Neural cell (in vitro differentiated cells): Measurements from ENCODE around the gene ST6GALNAC4. TPM values are rescaled to one million over a fixed set of nuclear protein-coding genes. Genes with fewer than 3 reads are reported as not detected.

Experiments used
- H2AFZ ChIP-seq: fragments of 200-600, 300-800 bp; sonication (generic), shearing (Covaris generic); 2 replicates; pipeline ENCODE4 v1.6.0; 2014; ENCODE audit warnings: low read depth, mild to moderate bottlenecking, antibody characterized with exemption, low read length, moderate library complexity
- H3F3A ChIP-seq: fragments of 200-600 bp; shearing (Covaris generic); 2 replicates; pipeline ENCODE4 v1.6.1; 2016; ENCODE audit warnings: mild to moderate bottlenecking, moderate library complexity, mixed read lengths, antibody characterized with exemption, low read length; ENCODE audit not compliant: insufficient read depth, poor library complexity, severe bottlenecking
- H3K27ac ChIP-seq: fragments of 200-600, 300-800 bp; sonication (generic), shearing (Covaris generic); 2 replicates; pipeline ENCODE4 v1.5.1; 2014; ENCODE audit warnings: mild to moderate bottlenecking, low read length, moderate library complexity
- H3K27me3 ChIP-seq: fragments of 300-800, 200-600 bp; sonication (generic), shearing (Covaris generic); 2 replicates; pipeline ENCODE4 v1.6.0; 2014; ENCODE audit warnings: mild to moderate bottlenecking, low read depth, low read length, moderate library complexity; ENCODE audit not compliant: insufficient read depth
- H3K36me3 ChIP-seq: fragments of 300-800, 200-600 bp; sonication (generic), shearing (Covaris generic); 2 replicates; pipeline ENCODE4 v1.5.1; 2014; ENCODE audit warnings: mild to moderate bottlenecking, antibody characterized with exemption, low read length, moderate library complexity; ENCODE audit not compliant: insufficient read depth
- H3K4me2 ChIP-seq: fragments of 300-800, 200-600 bp; sonication (generic), shearing (Covaris generic); 2 replicates; pipeline ENCODE4 v1.6.0; 2014; ENCODE audit warnings: mild to moderate bottlenecking, low read length
- H3K4me3 ChIP-seq: fragments of 300-800, 200-600 bp; sonication (generic), shearing (Covaris generic); 2 replicates; pipeline ENCODE4 v1.5.1; 2014; ENCODE audit warnings: mild to moderate bottlenecking, low read length, moderate library complexity
- H3K79me2 ChIP-seq: fragments of 200-600 bp; shearing (Covaris generic); replicated peaks from 2 replicates; pipeline ENCODE4 v1.6.0; 2014; ENCODE audit warnings: mild to moderate bottlenecking, low read length, moderate library complexity; ENCODE audit not compliant: insufficient read depth
- H3K9ac ChIP-seq: fragments of 300-800, 200-600 bp; sonication (generic), shearing (Covaris generic); 2 replicates; pipeline ENCODE4 v1.6.1; 2016; ENCODE audit warnings: mild to moderate bottlenecking, low read length, mixed read lengths
- H3K9me2 ChIP-seq: fragments of 200-600 bp; shearing (Covaris generic); 2 replicates; pipeline ENCODE4 v1.6.1; 2016; ENCODE audit warnings: mild to moderate bottlenecking, low read length, mixed read lengths; ENCODE audit not compliant: insufficient read depth
- H3K9me3 ChIP-seq: fragments of 200-600, 300-800 bp; sonication (generic), shearing (Covaris generic); 2 replicates; pipeline ENCODE4 v1.6.1; 2016; ENCODE audit warnings: mild to moderate bottlenecking, mixed run types, low read length, moderate library complexity, mixed read lengths
- H4K20me1 ChIP-seq: fragments of 200-600 bp; shearing (Covaris generic); 2 replicates; pipeline ENCODE4 v1.6.1; 2016; ENCODE audit warnings: mild to moderate bottlenecking, mixed run types; ENCODE audit not compliant: insufficient read depth
- EP300 ChIP-seq: fragments of 450-650 bp; conservative IDR thresholded peaks from 2 replicates; pipeline ENCODE4 v1.6.1; 2014; ENCODE audit warnings: antibody characterized with exemption, mild to moderate bottlenecking, moderate library complexity; ENCODE audit not compliant: poor library complexity, severe bottlenecking
- EZH2 ChIP-seq: fragments of 200-600, 300-800 bp; shearing (Covaris generic), sonication (generic); IDR thresholded peaks from 2 replicates; pipeline ENCODE4 v1.6.1; 2014; ENCODE audit warnings: antibody characterized with exemption, low read length, borderline replicate concordance, mild to moderate bottlenecking; ENCODE audit not compliant: insufficient read depth, poor library complexity, severe bottlenecking
- MXI1 ChIP-seq: fragments of 450-650 bp; conservative IDR thresholded peaks from 2 replicates; pipeline ENCODE4 v1.6.1; 2014; ENCODE audit warnings: antibody characterized with exemption, mild to moderate bottlenecking; ENCODE audit not compliant: poor library complexity, severe bottlenecking
- POLR2AphosphoS5 ChIP-seq: IDR thresholded peaks from 2 replicates; pipeline ENCODE4 v1.6.1; 2012
- RAD21 ChIP-seq: fragments of 450-650 bp; conservative IDR thresholded peaks from 2 replicates; pipeline ENCODE4 v1.6.1; 2014; ENCODE audit warnings: antibody characterized with exemption, mild to moderate bottlenecking, moderate library complexity
- SMC3 ChIP-seq: fragments of 450-650 bp; conservative IDR thresholded peaks from 2 replicates; pipeline ENCODE4 v1.6.1; 2014; ENCODE audit warnings: antibody characterized with exemption, mild to moderate bottlenecking, moderate library complexity; ENCODE audit not compliant: poor library complexity
- TAF1 ChIP-seq: IDR thresholded peaks from 2 replicates; pipeline ENCODE4 v1.6.1; 2012; ENCODE audit warnings: low read depth
- polyA plus RNA-seq: library from polyadenylated mRNA; depleted of rRNA; stranded (reverse); fragments of >200 nt; gene quantifications from 2 replicates; pipeline ENCODE4 v1.2.3, GENCODE V29; 2014
- TF ChIP-seq, protein P1 (sequence below): fragments of 450-650 bp; IDR thresholded peaks from 2 replicates; pipeline ENCODE4 v1.5.1; 2014; ENCODE audit warnings: antibody characterized with exemption, mild to moderate bottlenecking, moderate library complexity; ENCODE audit not compliant: poor library complexity, severe bottlenecking
- TF ChIP-seq, protein P2 (sequence below): IDR thresholded peaks from 2 replicates; pipeline ENCODE4 v1.6.1; 2012; ENCODE audit warnings: borderline replicate concordance

The ST6GALNAC4 gene
- polyA plus RNA-seq, 1 donor from 2014 or later, result 5.9 TPM

DNA sequence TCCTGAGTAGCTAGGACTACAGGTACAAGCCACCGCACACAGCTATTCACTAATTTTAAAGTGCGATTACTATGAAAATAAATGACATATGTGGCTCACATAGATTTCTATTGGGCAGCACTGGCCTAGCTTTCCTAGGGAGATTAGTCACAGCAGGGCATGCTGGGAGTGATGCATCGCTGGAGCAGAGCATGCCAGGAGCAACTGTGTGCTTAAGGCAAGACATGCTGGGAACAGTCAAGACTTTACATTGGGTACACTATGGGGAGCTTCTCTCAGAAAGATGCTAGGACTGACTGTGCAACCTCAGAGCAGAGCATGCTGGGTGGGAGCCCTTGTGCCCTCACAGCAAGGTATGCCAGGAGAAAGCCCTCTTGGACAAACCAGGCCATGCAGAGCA, 26.8 kb downstream of the ST6GALNAC4 start:
- H3K27ac ChIP-seq, result no peak overlapping the region
- no peaks in the 10 kb centered on the region for H3K79me2 ChIP-seq
- peaks cover 15% of the 10 kb centered on the region for H3K36me3 ChIP-seq
- H3K9ac ChIP-seq, result no peak overlapping the region
- no peaks in the 10 kb centered on the region for H3K9me3 ChIP-seq
- H4K20me1 ChIP-seq, result no peaks in the 10 kb centered on the region
- TF ChIP-seq SMC3 (no peak), MXI1 (no peak), EP300 (no peak), EZH2 (no peak), RAD21 (no peak), TAF1 (no peak), POLR2AphosphoS5 (no peak)
- TF ChIP-seq, protein P1, sequence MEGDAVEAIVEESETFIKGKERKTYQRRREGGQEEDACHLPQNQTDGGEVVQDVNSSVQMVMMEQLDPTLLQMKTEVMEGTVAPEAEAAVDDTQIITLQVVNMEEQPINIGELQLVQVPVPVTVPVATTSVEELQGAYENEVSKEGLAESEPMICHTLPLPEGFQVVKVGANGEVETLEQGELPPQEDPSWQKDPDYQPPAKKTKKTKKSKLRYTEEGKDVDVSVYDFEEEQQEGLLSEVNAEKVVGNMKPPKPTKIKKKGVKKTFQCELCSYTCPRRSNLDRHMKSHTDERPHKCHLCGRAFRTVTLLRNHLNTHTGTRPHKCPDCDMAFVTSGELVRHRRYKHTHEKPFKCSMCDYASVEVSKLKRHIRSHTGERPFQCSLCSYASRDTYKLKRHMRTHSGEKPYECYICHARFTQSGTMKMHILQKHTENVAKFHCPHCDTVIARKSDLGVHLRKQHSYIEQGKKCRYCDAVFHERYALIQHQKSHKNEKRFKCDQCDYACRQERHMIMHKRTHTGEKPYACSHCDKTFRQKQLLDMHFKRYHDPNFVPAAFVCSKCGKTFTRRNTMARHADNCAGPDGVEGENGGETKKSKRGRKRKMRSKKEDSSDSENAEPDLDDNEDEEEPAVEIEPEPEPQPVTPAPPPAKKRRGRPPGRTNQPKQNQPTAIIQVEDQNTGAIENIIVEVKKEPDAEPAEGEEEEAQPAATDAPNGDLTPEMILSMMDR, result no peak
- TF ChIP-seq, protein P2, sequence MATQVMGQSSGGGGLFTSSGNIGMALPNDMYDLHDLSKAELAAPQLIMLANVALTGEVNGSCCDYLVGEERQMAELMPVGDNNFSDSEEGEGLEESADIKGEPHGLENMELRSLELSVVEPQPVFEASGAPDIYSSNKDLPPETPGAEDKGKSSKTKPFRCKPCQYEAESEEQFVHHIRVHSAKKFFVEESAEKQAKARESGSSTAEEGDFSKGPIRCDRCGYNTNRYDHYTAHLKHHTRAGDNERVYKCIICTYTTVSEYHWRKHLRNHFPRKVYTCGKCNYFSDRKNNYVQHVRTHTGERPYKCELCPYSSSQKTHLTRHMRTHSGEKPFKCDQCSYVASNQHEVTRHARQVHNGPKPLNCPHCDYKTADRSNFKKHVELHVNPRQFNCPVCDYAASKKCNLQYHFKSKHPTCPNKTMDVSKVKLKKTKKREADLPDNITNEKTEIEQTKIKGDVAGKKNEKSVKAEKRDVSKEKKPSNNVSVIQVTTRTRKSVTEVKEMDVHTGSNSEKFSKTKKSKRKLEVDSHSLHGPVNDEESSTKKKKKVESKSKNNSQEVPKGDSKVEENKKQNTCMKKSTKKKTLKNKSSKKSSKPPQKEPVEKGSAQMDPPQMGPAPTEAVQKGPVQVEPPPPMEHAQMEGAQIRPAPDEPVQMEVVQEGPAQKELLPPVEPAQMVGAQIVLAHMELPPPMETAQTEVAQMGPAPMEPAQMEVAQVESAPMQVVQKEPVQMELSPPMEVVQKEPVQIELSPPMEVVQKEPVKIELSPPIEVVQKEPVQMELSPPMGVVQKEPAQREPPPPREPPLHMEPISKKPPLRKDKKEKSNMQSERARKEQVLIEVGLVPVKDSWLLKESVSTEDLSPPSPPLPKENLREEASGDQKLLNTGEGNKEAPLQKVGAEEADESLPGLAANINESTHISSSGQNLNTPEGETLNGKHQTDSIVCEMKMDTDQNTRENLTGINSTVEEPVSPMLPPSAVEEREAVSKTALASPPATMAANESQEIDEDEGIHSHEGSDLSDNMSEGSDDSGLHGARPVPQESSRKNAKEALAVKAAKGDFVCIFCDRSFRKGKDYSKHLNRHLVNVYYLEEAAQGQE, result no peak
- H3K27me3 ChIP-seq, result no peaks in the 10 kb centered on the region
- H3F3A ChIP-seq, result no peaks in the 10 kb centered on the region
- H2AFZ ChIP-seq, result no peak overlapping the region
- H3K4me3 ChIP-seq, result no peak overlapping the region
- no peak overlapping the region for H3K4me2 ChIP-seq
- H3K9me2 ChIP-seq, result no peaks in the 10 kb centered on the region

DNA sequence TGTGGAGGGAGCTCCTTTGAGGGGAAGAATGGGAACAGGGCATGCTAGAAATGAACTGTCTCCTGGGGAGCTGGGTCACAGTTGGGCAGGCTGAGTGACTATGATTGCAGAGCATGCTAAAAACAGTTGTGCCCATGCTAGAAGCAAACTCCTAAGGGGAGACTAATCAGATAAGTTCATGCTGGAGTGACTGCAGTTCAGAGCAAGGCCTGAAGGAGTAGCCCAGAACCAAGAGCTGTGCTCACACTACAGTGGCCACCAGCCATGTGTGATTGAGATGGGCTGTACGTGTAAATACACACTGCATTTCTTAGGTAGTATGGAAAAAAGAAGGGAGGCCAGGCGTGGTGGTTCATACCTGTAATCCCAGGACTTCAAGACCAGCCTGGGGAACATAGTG, 29.0 kb downstream of the ST6GALNAC4 start:
- no peak overlapping the region for H3K4me3 ChIP-seq
- no peaks in the 10 kb centered on the region for H3F3A ChIP-seq
- H2AFZ ChIP-seq, result no peak overlapping the region
- no peaks in the 10 kb centered on the region for H3K9me3 ChIP-seq
- no peaks in the 10 kb centered on the region for H4K20me1 ChIP-seq
- H3K4me2 ChIP-seq, result no peak overlapping the region
- H3K27ac ChIP-seq, result no peak overlapping the region
- H3K9ac ChIP-seq, result no peak overlapping the region
- TF ChIP-seq POLR2AphosphoS5 (no peak), SMC3 (no peak), RAD21 (no peak)
- TF ChIP-seq, protein P2, result no peak
- H3K9me2 ChIP-seq, result no peaks in the 10 kb centered on the region
- no peaks in the 10 kb centered on the region for H3K79me2 ChIP-seq
- H3K36me3 ChIP-seq, result peaks cover 1% of the 10 kb centered on the region
- no peaks in the 10 kb centered on the region for H3K27me3 ChIP-seq
